GM04503 (cell line): Measurements from ENCODE around the gene OR4C15.

ENCODE experiments used
- DNase-seq: peaks from one replicate; pipeline ENCODE4 v3.0.0-alpha.2; 2012; ENCODE audit warnings: low read depth

Gene OR4C15

DNA sequence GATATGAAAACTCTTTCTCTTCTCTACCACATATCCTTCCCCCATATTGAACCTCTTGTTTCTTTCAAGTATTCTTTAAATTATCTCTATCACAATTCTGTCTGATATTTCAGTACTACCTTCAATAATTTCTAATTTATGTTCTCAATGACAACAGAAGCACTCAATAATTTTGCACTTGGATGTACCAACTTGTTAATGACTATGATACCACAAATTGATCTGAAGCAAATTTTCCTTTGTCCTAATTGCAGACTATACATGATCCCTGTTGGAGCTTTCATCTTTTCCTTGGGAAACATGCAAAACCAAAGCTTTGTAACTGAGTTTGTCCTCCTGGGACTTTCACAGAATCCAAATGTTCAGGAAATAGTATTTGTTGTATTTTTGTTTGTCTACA is at the start of gene OR4C15:
TSS of gene OR4C15 (plus strand) at position 301 of the 400 bp plus-strand sequence. CDS start at position 301, 0 bp downstream.
- DNase-seq, result no peak

DNA sequence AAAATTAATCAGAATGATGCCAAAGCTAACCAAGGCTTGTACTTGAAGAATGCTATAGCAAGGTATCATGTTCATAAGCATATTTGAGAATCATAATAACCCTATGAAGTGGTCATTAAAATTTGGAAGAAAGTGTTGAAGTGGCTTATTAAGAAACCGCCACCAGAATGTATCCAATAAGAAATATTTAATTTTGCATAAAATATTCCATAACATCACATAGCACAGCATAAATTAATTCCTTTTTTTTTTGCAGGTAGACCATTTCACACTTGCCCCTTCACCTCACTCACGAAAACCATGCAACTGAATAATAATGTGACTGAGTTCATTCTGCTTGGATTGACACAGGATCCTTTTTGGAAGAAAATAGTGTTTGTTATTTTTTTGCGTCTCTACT is 17.6 kb downstream of the OR4C15 start, which contains the start of gene OR4C16:
TSS of gene OR4C16 (plus strand) at position 301 of the 400 bp plus-strand sequence. CDS start at position 301, 0 bp downstream.
- DNase-seq, result no peak

DNA sequence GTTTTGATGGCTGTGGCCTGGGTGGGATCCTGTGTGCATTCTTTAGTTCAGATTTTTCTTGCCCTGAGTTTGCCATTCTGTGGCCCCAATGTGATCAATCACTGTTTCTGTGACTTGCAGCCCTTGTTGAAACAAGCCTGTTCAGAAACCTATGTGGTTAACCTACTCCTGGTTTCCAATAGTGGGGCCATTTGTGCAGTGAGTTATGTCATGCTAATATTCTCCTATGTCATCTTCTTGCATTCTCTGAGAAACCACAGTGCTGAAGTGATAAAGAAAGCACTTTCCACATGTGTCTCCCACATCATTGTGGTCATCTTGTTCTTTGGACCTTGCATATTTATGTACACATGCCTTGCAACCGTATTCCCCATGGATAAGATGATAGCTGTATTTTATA is 18.3 kb downstream of the OR4C15 start:
- no peak for DNase-seq
